Raji (cell line): ENCODE results near the gene SELP.

ENCODE experiments used
- POLR2A ChIP-seq: IDR thresholded peaks from 2 replicates; pipeline ENCODE4 v1.6.1; 2011; ENCODE audit warnings: low read depth, low read length, control low read depth; ENCODE audit not compliant: insufficient read depth

SELP gene

DNA sequence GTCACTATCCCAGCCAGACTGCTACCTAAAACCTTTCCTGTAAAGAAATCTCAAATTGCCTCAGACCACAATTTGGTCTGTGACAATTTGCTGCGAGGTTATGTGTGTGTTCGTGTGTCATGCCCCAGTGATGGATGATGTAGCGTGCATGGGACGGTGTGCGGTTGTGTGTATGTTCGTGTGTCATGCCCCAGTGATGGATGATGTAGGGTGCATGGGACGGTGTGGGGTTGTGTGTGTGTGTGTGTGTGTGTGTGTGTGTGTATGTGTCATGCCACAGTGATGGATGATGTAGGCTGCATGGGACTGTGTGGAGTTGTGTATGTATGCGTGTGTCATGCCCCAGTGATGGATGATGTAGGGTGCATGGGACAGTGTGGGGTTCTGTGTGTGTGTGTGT is 9.4 kb downstream of the SELP start:
- no peak for TF ChIP-seq POLR2A

DNA sequence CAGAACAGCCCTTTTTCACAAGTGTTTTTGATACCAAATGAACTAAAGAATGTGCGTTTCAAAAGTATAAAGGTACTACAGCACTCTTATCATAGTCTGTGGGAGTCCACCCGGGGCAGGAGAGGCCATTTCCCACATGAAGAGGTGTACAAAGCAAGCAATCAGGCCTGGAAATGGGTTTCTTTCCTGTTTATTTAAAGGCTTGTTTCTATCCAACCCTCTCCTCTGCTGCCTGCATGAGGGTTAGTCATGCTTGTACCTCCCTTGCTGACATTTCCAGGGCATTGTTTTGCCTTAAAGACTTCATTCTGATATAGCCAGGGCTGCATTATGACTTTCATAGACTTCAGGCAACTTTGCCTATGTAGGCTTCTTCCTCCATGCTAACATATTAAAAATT is 11.6 kb downstream of the SELP start:
- no peak for TF ChIP-seq POLR2A

DNA sequence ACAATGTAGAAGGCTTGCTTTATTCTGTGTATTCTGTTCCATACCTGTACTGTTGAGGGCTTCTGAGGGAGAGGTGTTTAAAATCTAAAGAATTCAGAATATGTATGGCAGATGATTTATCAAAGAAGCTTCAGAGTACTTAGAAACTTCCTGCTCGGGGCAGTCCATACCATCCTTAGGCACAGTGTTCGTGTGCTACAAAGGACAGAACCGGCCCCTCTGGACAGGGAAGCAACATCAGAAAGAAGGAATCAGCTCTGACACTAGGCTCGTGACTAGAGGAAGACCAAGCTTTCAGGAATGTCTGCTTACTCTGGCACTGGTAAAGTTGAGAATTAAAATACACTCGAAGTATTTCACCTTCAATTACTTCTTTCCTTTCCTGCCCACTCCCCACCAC is 14.1 kb downstream of the SELP start:
- no peak for TF ChIP-seq POLR2A

DNA sequence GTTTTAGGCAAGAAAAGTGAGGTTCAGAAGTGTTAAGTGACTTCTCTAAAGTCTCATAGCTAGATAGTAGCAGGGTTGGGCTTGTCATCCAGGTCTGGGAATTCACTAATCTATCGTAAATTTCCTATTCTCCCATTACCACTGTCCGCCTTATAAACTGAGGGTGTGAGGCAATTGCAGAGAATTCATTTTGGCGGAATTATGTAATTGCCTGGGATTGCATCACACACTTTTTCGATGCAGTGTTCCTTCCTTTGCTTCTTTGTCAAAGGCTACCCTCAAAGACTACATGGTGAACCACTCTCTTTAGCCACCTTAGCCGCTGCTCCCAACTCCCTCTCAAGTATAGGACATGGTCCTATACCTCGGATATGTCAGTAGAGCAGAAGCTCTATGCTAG is 19.1 kb downstream of the SELP start:
- TF ChIP-seq POLR2A: no peak

DNA sequence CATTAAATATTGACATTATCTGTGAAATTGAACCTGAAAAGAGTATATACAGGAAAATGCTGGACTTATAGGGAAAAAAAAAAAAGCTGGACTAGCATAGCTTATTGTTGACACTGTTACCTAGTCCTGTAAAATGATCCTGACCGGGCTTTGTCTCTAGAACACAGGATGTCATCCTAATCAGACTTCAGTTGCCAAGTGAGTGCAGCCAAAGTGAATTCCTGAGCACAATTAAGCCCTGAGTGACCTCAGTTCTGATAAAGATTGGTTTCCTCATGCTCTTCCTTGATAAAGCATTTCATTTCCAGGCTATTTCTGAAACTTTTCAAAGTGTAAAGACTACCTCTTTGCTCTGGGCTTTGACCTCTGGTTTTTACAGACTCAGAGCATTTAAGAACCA is 19.8 kb downstream of the SELP start:
- no peak for TF ChIP-seq POLR2A

DNA sequence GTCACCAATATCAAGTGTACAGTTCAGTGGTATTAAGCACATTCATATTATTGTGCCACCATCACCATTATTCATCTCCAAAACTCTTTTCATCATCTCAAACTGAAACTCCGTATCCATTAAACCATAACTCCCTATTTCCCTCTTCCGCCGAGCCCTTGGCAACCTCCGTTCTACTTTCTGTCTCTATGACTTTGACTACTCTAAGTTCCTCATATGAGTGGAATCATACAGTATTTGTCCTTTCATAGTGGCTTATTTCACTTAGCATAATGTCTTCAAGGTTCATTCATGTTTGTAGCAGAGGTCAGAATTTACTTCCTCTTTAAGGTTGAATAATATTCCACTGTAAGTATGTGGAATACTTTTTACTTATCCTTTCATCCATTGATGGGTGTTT is 21.7 kb downstream of the SELP start:
- TF ChIP-seq POLR2A: no peak

DNA sequence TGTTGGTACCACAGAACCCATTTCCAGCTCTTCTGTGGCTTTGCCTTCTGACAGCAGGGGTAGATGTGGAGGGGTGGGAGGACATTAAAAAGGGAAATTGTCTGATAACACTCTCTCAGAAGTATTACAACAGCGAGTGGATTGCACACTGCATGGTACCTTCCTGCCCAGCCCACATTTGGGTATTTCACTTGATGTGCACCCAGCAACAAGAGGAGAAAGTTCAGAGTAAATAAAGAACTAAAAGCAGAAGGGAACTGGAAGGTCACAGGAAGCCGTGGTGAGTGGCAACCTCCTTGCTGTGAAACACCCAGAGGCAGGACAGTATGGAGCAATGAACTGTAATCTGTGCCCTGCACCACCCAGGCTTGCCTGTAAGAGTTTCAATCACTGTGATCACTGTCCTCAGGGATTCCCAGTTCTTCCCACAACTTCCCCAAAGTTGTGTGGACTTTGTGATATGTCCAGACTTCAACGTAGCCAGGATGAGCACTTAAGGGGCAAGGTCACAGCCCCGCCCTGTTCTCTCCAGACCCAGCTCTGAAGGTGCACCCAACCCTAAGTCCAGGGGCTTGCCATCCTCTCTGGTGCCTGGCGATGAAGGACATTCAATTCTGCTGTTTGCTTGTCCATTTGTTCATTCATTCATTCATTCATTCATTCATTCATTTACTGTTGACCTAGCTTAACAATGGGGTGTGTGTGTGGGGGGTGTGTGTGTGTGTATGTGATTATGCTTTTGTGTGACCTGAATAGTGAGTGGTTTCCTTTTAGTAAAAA is 25.0 kb downstream of the SELP start:
- no peak for TF ChIP-seq POLR2A

DNA sequence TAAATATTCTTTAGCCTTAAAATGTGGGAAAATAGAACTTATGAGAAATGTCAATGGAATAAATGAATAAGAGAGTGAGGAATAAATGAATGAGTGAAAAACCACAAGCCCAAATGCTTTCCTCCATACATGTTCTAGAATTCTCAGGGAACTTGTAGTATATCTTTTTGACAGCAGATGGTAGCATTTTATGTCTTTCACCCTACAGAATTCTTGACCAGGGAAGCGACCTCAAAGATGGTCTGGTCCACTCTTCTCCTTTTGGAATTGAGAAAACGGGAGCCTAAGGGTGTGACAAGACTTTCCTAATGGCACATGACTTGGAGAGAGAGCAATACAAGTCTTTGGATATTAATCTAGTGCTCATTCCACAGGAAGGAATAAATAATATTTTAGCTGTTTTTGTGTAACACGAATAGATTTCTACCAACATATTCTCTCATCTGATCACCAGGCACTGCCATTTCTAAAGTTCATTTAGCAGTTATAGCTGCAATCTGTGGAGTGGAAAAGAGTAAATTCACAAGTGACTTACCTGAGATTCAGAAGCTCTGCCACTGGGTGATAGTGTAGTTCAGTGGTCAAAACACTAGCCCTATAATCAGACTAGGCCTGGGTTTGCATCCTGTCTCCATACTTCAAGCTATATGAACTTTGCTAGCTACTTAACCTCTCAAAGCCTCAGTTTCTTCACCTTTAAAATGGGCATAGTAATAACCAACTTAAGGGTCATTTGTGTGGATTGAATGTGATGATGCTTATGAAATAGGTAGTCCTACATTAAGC is 28.6 kb downstream of the SELP start:
- TF ChIP-seq POLR2A: no peak

DNA sequence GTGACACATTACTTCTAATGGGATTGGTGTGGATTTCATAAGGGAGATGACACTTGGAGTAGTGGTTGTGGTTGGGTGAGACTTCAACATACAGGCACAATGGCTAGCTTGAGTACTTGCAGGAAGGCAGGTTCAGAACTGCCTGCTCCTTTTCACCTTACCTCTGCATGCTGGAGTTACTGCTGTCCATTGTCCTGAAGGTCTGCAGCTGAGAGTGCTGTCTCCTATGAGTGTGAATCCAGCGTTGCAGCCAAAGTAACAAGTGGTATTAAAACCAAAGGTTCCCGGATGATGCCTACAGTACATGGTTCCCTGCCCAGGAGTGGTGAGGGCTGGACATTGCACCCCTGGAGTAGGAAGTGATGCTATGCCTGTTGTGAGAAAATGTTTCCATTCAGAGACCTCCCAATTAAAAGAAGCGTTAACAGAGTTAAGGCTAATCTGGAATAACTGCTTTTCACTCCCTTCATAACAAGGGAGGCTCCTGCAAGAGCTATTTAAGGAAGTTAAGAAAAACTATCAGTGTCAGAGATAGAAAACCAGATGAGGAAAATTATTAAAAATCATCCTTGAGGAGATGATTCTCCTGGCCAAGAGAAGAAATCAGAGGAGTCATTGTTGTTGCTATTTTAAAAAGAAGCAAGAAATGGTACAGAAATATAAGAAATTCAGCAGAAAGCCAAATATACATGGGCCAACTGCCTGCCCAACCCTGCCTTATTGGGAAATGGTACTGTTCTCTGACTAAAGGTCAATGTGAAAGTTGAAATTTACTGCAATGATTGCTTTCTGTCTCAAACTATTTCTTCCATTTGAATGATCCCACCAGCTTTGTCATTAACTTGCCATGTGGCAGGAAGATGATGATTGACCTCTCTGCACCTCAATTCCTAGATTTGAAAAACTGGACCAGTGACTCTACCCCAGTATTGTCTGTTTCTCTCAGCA is 33.9 kb downstream of the SELP start:
- no peak for TF ChIP-seq POLR2A

DNA sequence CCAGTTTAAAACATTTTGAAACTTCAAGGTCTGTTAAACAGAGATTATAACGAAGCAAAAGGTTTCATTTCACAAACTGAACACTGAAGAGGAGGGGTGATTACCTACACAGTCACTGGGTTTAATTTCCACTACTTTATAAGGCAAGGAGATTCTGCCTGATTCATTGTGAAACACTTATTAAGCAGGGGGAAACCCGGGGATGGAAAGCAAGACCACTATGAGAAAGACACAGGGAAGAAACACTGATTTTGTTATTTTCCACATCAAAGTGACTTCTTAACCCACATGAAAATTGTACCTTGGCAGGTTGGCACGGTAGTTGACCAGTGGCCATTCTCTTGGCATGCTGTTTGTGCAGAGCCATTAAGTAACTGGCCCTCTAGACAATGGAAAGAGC is 35.5 kb downstream of the SELP start:
- TF ChIP-seq POLR2A: no peak

DNA sequence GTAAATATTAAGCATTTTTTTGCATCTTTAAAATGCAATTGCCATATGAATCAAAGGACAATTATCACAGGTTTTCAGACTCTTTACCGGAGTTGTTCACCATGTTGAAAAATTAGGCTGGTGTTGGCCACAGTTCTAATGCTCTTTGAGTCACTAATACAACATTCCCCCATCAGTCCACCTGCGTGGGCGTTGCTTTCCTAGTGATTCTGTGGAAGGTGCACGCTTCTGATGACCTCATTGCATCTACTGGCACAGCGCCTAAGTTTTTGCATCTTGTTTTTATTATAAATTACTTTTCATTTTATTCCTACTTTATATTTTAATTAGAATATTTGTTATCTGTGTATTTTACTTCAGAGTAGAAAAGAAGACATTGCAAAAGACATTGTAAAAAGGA is 39.0 kb downstream of the SELP start:
- TF ChIP-seq POLR2A: no peak

DNA sequence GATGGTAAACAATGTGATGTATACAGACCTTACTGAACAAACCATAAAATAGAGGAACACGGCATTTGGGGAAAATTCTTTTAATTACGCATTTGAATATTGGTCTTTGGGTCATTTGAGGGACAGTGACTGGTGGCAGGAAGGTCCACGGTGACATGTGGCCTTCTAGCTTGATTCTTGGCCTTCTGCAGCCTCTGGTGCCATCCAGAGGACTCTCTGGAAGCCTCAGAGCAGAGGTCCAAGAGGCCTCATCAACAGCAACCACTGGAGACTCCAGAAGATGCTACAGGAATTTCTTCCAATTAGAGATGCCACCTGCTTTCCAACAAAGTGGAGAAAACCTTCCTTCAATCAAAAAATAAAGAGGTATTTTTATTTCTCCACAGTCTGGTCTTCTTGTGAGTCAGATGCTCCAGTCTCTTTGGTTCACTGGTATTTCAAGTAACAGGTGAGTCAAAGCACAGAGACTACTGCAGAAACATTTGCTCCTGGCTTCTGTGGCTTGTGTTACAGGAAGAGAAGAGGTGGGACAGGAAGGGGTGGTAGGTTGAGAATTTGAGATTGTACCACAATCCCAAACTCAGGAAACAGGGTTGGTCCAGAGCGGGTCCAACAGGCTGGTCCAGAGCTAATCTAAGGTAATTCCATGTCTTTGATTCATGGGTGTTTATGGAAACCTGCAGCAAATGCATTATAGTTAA is 41.0 kb downstream of the SELP start:
- no peak for TF ChIP-seq POLR2A

DNA sequence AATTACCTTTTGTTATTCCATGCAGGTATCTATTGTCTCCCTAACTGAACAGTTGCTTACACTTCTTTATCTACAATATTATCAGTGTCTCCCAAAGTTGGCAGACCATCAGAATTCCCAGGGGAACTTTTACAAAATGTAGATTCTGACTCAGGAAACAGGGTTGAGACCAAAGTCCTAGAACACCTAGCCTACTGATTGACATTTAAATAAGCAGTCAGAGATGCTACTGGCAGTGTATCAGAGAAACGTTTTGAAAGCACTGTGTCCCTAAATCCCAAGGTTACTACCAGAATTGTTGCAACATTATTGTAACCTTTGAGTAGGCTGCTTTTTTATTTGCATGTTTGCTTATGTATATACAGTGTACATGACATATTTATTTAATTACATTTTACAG is 41.8 kb downstream of the SELP start:
- no peak for TF ChIP-seq POLR2A

DNA sequence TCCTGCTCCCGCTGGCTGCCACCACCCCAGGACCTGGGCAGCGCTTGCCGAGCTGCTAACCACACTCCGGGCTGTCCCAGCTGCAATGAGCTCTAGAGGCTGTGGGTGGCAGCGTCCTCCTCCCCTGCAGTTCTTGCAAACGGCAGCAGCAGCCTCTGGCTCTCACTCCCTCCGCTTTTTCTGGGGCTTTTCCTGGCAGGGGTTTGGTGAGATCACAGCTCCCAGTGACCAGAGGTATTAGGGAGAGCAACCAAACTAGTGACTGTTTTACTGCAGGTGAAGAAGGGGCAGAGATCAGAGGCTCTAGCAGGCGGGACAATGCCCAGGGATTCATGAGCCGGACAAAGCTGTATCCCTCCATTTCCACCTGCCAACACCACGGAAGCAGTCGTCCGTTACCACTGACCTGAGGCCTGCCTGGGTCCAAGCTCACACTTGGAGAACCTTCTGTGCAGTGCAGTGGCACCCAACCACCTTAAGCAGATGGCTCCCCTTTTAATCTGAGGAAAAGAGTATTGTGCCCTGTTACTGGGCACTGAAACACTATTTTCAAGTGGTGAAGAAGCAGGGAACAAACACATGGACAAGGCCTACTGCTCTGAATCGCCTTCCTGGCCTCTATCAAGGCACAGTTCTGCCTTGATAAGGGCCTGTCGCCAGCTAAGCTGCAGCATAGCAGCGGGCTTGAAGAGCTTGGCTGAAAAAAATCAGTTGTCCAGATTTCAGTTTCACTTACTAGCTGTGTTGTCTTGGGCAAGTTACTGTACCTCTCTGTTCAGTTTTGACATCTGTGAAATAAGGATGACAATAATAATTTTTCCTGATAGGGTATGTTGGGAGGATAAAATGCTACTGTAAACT is 43.3 kb downstream of the SELP start, which contains the start of gene F5:
F5 (minus strand) TSS at position 87 of the 861 bp plus-strand sequence. CDS start 95 bp downstream, outside the sequence.
- no peak for TF ChIP-seq POLR2A
